Ecto neural progenitor cell (in vitro differentiated cells): ENCODE results near the gene UGT1A9.
"Not testable (repeated sequence)": the region's sequence is repeated elsewhere in the genome, so short reads cannot be mapped to it uniquely, and the experiment has no call there.

Experiments used
- DNase-seq: peaks from one replicate; pipeline ENCODE4 v3.0.0-alpha.2; 2018; ENCODE audit warnings: low spot score

Gene UGT1A9

GRCh38 chr2:233671290-233672161 lies at the start of gene UGT1A9:
TSS of gene UGT1A9 (plus strand) at chr2:233671898. CDS start at chr2:233671935, 37 bp downstream.
- no peak for DNase-seq

- DNase-seq = no peak
Measured at GRCh38 chr2:233627331-233628025, 44.2 kb upstream of the UGT1A9 start.

GRCh38 chr2:233636306-233636705 lies 35.4 kb upstream of the UGT1A9 start, which contains the start of gene UGT1A10:
TSS of gene UGT1A10 (plus strand) at chr2:233636448. CDS start at chr2:233636523, 75 bp downstream.
- DNase-seq = not testable (repeated sequence)

- DNase-seq = no peak
Measured at GRCh38 chr2:233638836-233639235, 32.9 kb upstream of the UGT1A9 start.

GRCh38 chr2:233639860-233640259 lies 31.8 kb upstream of the UGT1A9 start:
- DNase-seq = no peak

GRCh38 chr2:233643128-233643527 lies 28.6 kb upstream of the UGT1A9 start:
- no peak for DNase-seq

GRCh38 chr2:233646033-233646432 lies 25.7 kb upstream of the UGT1A9 start:
- DNase-seq = not testable (repeated sequence)

- no peak for DNase-seq
Measured at GRCh38 chr2:233650981-233651380, 20.7 kb upstream of the UGT1A9 start.

- DNase-seq = no peak
Measured at GRCh38 chr2:233651430-233651829, 20.3 kb upstream of the UGT1A9 start.

GRCh38 chr2:233654501-233654900 lies 17.2 kb upstream of the UGT1A9 start:
- DNase-seq = no peak

- no peak for DNase-seq
Measured at GRCh38 chr2:233655043-233655442, 16.7 kb upstream of the UGT1A9 start.

GRCh38 chr2:233655943-233656342 lies 15.8 kb upstream of the UGT1A9 start:
- not testable (repeated sequence) for DNase-seq

GRCh38 chr2:233656443-233656842 lies 15.3 kb upstream of the UGT1A9 start:
- DNase-seq = no peak

GRCh38 chr2:233658610-233659009 lies 13.1 kb upstream of the UGT1A9 start:
- DNase-seq = no peak

GRCh38 chr2:233663911-233664310 lies 7.8 kb upstream of the UGT1A9 start:
- no peak for DNase-seq

GRCh38 chr2:233668605-233669260 lies 3.0 kb upstream of the UGT1A9 start:
- DNase-seq = no peak

- DNase-seq = no peak
Measured at GRCh38 chr2:233672886-233673285, 1.2 kb downstream of the UGT1A9 start.

GRCh38 chr2:233673896-233674295 lies 2.2 kb downstream of the UGT1A9 start:
- DNase-seq = no peak

- no peak for DNase-seq
Measured at GRCh38 chr2:233674314-233674713, 2.6 kb downstream of the UGT1A9 start.

- DNase-seq = no peak
Measured at GRCh38 chr2:233674995-233675394, 3.3 kb downstream of the UGT1A9 start.

- no peak for DNase-seq
Measured at GRCh38 chr2:233676046-233676445, 4.3 kb downstream of the UGT1A9 start.

GRCh38 chr2:233679196-233679595 lies 7.5 kb downstream of the UGT1A9 start:
- DNase-seq = no peak
